GM18519 (cell line): ENCODE measurements around the gene RBM24.

Experiments used
- ATAC-seq: cut with Tn5 transposase; IDR thresholded peaks from one replicate; pipeline ENCODE4 v1.9.1; 2021; ENCODE audit warnings: mild to moderate bottlenecking, moderate library complexity; ENCODE audit not compliant: unreplicated experiment, low FRiP score

RBM24 gene

DNA sequence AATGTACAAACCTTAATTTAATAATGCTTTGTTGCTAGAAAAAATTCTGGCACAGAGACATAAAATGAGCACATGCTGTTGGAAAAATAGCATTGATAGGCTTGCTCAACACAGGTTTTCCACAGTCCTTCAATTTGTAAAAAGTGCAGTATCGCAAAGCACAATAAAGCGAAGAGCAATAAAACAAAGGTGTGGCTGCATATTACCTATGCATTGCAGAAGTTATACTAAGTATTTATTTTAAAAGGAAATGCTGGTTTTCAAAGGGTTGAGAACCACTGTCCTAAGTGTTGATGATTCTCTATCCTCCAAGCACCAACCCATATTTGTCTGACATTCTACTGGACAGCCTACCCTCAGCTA is 58.1 kb downstream of the RBM24 start:
- ATAC-seq: no peak

DNA sequence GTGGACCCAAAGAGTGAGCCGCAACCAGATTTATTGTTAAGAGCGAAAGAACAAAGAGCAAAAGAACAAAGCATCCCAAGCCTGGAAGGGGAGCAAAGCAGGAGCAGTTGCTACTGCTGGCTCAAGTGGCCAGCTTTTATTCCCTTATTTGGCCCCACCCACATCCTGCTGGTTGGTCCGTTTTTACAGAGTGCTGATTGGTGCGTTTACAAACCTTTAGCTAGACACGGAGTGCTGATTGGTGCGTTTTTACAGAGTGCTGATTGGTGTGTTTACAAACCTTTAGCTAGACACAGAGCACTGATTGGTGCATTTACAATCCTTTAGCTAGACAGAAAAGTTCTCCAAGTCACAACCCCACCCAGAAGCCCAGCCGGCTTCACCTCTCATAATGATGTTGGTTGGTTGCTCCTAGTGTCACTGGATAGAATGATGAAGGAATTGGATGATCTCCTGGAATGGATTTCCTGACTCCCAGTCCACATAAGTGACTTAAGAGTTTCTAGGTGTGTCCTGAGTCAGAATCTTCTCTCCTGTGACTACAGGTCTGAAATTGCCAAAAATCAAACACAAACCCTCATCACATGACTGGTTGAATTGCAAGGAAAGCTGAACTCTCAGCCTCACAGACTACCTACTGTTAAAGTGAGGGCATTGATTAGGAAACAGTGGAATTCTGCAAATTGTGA is 60.1 kb downstream of the RBM24 start:
- ATAC-seq: no peak

DNA sequence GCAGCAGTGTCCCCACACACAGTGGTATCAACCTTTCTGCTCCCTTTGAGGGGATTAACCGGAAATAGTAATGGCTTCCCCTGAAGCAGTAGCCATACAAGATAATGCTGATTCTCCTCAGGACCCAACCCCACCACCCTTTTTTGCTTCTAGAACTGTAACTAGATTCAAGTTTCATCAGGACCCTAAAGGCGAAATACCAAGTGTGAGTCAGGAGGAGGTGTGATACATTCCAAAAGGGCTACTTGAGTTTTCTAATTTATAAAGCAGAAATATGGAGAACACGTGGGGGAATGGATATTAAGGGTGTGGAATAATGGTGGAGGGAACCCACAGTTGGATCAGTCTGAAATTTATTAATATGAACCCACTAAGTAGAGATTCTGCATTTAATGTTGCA is 60.7 kb downstream of the RBM24 start:
- no peak for ATAC-seq

DNA sequence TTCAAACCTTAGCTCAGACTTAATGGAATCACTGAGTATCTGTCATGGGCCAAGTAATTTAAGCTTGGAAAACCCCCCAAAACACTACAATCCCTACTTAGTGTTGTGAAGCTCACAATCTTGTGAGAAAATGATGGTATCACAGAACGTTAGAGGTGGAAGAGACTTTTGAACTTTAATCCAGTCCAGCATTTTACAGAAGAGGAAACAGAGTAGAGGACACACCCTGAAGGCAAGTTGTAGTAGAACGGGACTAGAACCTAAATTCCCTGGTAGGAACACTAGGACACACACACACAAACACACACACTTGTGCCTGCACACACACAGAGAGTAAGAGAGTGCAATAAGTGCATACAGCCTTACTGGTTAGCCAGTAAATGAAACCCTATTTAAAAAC is 62.1 kb downstream of the RBM24 start:
- ATAC-seq: no peak
